Body of pancreas (tissue), 4 donors: ENCODE results near the gene RILPL1. TPM values are rescaled to one million over a fixed set of nuclear protein-coding genes. Genes with fewer than 3 reads are reported as not detected.

Experiments used
- ATAC-seq: fragments of 150-250 bp; one replicate; pipeline ENCODE4 v1.9.1; 2016
- DNase-seq, 4 donors: peaks; one replicate each; pipeline ENCODE4 v3.0.0-alpha.2; 2019
- H3K27ac ChIP-seq, 4 donors: fragments of 200-600 bp; sonication (generic); 1 replicate in 3 of 4; 2 replicates in 1 of 4; pipeline versions ENCODE4 v1.5.1 to v1.6.1; 2016 to 2019; ENCODE audit warnings: mild to moderate bottlenecking in 1 of 4, mixed read lengths in 1 of 4, moderate library complexity in 1 of 4
- H3K27me3 ChIP-seq, 2 donors: fragments of 200-600 bp; sonication (generic); one replicate each; pipeline ENCODE4 v1.6.0; 2016; ENCODE audit warnings: mild to moderate bottlenecking in 1 of 2
- H3K36me3 ChIP-seq, 2 donors: fragments of 200-600 bp; sonication (generic); replicated peaks in 1 of 2; 2 replicates each; pipeline ENCODE4 v1.5.1; 2016; ENCODE audit warnings: low read depth in 2 of 2; ENCODE audit not compliant: insufficient read depth in 1 of 2
- H3K4me1 ChIP-seq: fragments of 200-600 bp; sonication (generic); one replicate; pipeline ENCODE4 v1.6.0; 2016
- H3K4me3 ChIP-seq, 2 donors: fragments of 200-600 bp; sonication (generic); 1 replicate in 1 of 2; 2 replicates in 1 of 2; pipeline ENCODE4 v1.5.1; 2016 to 2019
- H3K9me3 ChIP-seq, 3 donors: fragments of 200-600 bp; sonication (generic); 1 replicate in 2 of 3; 2 replicates in 1 of 3; pipeline ENCODE4 v1.5.1; 2016
- POLR2A ChIP-seq, 3 donors: fragments of 450-650 bp; IDR thresholded peaks; one replicate each; pipeline ENCODE4 v1.6.1; 2016; ENCODE audit warnings: antibody characterized with exemption in 3 of 3, mild to moderate bottlenecking in 2 of 3
- WGBS, 2 donors: methylation state at CpG; one replicate each; pipeline ENCODE4 v1.1.5; 2017; 5-methylcytosine and 5-hydroxymethylcytosine counted together
- intact Hi-C: fragments of 100-400 bp; cut with DNase I; formaldehyde crosslinking; loops from one replicate; pipeline ENCODE4 v1.15.1; 2023
- total RNA-seq, 2 donors: library from RNA; depleted of rRNA; stranded (reverse); fragments of >200 nt; gene quantifications; one replicate each; pipeline ENCODE4 v1.1.0, GENCODE V29; 2016
- TF ChIP-seq, protein P1 (sequence below), 7 experiments: fragments of 450-650 bp in 4 of 7; fragments of 200-600 bp in 3 of 7; sonication (generic) in 3 of 7; IDR thresholded peaks; one replicate each; pipeline ENCODE4 v1.5.1; 2016 to 2019; ENCODE audit warnings: antibody characterized with exemption in 7 of 7

The RILPL1 gene
- total RNA-seq, 2 donors from 2014 or later, result 4.3 to 4.9 TPM

DNA sequence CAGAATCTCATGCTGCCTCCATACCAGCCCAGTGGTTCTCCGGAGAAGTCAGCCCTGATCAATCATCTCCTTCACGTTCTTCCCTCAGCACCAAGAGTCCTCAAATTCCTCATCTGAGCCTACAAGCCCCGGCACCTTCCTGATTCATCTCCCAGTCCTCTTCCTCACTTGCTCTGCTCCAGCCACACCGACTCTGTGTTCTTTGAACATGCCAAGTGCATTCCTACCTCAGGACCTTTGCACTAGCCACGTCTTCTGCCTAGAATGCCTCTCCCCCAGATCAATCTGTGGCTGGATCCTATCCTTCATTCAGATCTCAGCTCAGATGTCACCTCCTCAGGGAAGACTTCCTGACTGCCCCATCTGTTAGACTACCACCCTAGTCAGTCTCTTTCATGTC lies 4.7 kb downstream of the RILPL1 start:
- Histone ChIP-seq H3K36me3 (no peaks in the 10 kb centered on the region), H3K27me3 (no peaks in the 10 kb centered on the region), H3K4me1 (peaks cover 23% of the 10 kb centered on the region), H3K27ac (no peak overlapping the region), H3K9me3 (no peaks in the 10 kb centered on the region), H3K4me3 (no peak overlapping the region)
- no peak for DNase-seq
- 88 to 91% methylated on average over 5 of the region's 5 CpGs for WGBS, 2 donors
- no peak for ATAC-seq
- intact Hi-C loops, result no loop called here
- TF ChIP-seq POLR2A (IDR thresholded peaks at IDR 0.05), result no peak
- TF ChIP-seq, protein P1, sequence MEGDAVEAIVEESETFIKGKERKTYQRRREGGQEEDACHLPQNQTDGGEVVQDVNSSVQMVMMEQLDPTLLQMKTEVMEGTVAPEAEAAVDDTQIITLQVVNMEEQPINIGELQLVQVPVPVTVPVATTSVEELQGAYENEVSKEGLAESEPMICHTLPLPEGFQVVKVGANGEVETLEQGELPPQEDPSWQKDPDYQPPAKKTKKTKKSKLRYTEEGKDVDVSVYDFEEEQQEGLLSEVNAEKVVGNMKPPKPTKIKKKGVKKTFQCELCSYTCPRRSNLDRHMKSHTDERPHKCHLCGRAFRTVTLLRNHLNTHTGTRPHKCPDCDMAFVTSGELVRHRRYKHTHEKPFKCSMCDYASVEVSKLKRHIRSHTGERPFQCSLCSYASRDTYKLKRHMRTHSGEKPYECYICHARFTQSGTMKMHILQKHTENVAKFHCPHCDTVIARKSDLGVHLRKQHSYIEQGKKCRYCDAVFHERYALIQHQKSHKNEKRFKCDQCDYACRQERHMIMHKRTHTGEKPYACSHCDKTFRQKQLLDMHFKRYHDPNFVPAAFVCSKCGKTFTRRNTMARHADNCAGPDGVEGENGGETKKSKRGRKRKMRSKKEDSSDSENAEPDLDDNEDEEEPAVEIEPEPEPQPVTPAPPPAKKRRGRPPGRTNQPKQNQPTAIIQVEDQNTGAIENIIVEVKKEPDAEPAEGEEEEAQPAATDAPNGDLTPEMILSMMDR (IDR thresholded peaks at IDR 0.05), result no peak

DNA sequence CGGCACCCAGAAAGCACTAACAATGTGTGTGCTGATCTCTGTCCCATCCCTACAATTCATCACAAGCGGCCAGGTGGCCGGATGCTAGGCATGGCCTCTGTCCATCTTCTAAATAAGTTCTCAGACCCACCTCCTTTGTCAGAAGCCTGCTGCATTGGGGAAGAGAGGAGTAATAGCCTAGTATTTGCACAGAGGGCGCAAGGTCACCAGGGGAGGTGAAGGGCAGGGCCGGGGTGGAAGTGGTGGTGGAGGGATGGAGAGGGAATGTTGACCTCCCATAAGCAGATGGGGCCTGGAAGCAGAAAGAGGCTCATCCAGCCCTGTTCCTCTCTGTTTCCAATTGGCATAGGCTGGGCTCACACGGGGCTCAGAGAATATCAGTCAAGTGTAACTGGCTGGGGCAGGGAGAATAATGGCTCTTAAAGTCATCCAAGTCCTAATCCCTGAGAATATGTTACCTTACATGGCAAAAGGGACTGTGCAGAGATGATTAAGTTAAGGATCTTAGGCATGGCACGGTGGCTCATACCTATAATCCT lies 6.9 kb downstream of the RILPL1 start:
- intact Hi-C loops, result no loop called here
- Histone ChIP-seq H3K27me3 (no peaks in the 10 kb centered on the region), H3K9me3 (no peaks in the 10 kb centered on the region), H3K27ac (no peak overlapping the region), H3K4me3 (no peak overlapping the region), H3K36me3 (peaks cover 0 to 4% of the 10 kb centered on the region in 2 donors), H3K4me1 (peaks cover 8% of the 10 kb centered on the region)
- no peak for TF ChIP-seq POLR2A (IDR thresholded peaks at IDR 0.05)
- TF ChIP-seq, protein P1 (IDR thresholded peaks at IDR 0.05), result no peak
- 63 to 85% methylated on average over 6 to 7 of the region's 7 CpGs for WGBS, 2 donors
- DNase-seq (no peak), ATAC-seq (no peak)

DNA sequence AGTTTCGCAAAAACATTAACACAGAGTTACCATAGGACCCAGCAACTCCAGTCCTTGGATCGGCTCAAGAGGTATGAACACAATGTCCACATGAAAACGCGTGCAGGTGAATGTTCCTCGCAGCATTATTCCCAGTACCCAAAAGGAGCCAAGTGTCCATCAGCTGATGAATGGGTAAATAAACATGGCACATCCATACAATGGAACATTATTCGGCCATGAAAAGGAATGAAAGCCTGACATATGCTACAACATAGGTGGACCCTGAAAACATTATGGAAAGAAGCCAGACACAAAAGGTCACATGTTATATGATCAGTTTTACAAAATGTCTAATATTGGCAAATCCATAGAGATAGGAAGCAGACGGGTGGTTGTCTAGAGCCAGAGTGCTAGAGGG lies 9.1 kb downstream of the RILPL1 start:
- TF ChIP-seq, protein P1 (IDR thresholded peaks at IDR 0.05), result no peak
- TF ChIP-seq POLR2A (IDR thresholded peaks at IDR 0.05), result no peak
- DNase-seq (no peak), ATAC-seq (no peak)
- H3K9me3 ChIP-seq, result no peaks in the 10 kb centered on the region
- H3K27ac ChIP-seq, result no peak overlapping the region
- no peaks in the 10 kb centered on the region for H3K27me3 ChIP-seq
- WGBS, 2 donors, result 95 to 97% methylated on average over 7 of the region's 7 CpGs
- H3K4me1 ChIP-seq, result peaks cover 4% of the 10 kb centered on the region
- intact Hi-C loops, result no loop called here
- no peak overlapping the region for H3K4me3 ChIP-seq
- peaks cover 0 to 4% of the 10 kb centered on the region in 2 donors for H3K36me3 ChIP-seq

DNA sequence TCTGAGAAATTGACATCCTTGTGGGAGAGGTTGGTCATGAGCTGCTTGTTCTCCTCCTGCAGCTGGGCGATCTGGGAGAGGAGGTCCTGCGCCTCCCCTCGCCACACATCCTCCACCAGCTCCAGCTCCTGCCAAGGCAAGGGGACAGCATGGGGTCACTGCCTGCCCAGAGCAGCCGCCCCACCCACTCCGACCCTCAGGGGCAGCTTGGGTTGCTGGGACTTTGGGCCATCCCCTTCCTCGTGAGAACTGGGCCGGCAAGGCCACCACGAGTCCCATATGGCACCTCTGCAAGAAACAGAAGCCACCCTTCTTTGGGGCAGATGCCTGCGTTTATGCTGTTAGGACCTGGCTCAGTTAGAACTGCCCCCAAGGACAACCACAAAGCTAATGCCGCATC lies 10.0 kb downstream of the RILPL1 start:
- Histone ChIP-seq H3K27ac (no peak overlapping the region), H3K36me3 (peaks cover 0 to 4% of the 10 kb centered on the region in 2 donors), H3K27me3 (no peaks in the 10 kb centered on the region), H3K4me3 (no peak overlapping the region), H3K9me3 (no peaks in the 10 kb centered on the region), H3K4me1 (peaks cover 6% of the 10 kb centered on the region)
- DNase-seq (no peak), ATAC-seq (no peak)
- intact Hi-C loops, result no loop called here
- no peak for TF ChIP-seq POLR2A (IDR thresholded peaks at IDR 0.05)
- TF ChIP-seq, protein P1 (IDR thresholded peaks at IDR 0.05), result no peak
- 90% methylated on average over 7 to 8 of the region's 10 CpGs for WGBS, 2 donors

DNA sequence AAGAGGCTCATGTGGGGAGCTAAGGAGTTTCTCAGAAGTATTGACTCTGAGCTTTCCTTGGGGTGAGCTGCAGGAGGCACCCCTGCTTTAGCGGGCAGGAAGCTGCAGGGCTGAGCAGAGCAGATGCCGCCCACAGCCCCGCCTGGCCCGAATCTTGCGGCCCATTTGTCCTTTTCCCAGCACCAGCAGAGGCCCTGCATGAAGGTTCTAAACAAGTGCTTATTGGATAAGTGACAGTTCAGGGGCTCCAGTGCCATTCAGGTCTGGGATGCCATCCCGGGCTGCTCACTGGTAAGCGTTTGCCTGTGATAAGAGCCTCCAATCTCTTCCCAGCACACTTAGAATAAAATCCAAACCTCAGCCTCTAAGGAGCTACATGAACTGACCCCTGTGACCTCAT lies 11.4 kb downstream of the RILPL1 start:
- Histone ChIP-seq H3K27me3 (no peaks in the 10 kb centered on the region), H3K9me3 (no peaks in the 10 kb centered on the region), H3K4me1 (peaks cover 6% of the 10 kb centered on the region), H3K4me3 (no peak overlapping the region), H3K27ac (no peak overlapping the region), H3K36me3 (peaks cover 0 to 4% of the 10 kb centered on the region in 2 donors)
- DNase-seq (no peak), ATAC-seq (no peak)
- 85 to 86% methylated on average over 5 to 7 of the region's 7 CpGs for WGBS, 2 donors
- intact Hi-C loops, result no loop called here
- no peak for TF ChIP-seq POLR2A (IDR thresholded peaks at IDR 0.05)
- TF ChIP-seq, protein P1 (IDR thresholded peaks at IDR 0.05), result no peak
